CD4-positive, alpha-beta T cell treated with Interleukin-15 for 1 hour (primary cell): ENCODE results near the gene COMMD1.
"Not testable (repeated sequence)": the region's sequence is repeated elsewhere in the genome, so short reads cannot be mapped to it uniquely, and the experiment has no call there.

Experiments
- DNase-seq: peaks from one replicate; pipeline ENCODE4 v3.0.0-alpha.2; 2020

Gene COMMD1

GRCh38 chr2:61905372-61906185 lies at the start of gene COMMD1:
Gene COMMD1 (plus strand): TSS chr2:61905674. CDS start chr2:61905679, 5 bp downstream.
- DNase-seq = peak; percentile 79

DNA sequence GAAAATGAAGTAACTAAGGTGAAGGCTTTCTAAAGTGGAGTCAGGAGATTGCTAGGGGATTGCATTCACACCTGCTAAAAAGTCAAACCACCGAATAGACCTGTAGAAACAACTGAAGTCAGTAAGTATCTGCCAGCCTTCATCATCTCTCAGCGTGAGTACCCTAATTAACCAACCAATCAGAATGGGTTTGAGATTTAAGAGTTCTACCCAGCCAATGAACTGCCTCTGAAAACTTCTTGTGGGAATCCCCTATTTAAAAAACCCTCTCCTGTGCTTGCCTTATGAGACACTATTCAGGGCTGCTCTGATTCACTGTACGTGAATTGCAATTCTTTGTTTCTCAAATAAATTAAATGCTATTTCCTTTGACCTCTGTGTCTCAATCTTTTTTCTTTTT lies 48.2 kb upstream of the COMMD1 start:
- no peak for DNase-seq

- no peak for DNase-seq
Observed at GRCh38 chr2:61862085-61862484, 43.4 kb upstream of the COMMD1 start.

DNA sequence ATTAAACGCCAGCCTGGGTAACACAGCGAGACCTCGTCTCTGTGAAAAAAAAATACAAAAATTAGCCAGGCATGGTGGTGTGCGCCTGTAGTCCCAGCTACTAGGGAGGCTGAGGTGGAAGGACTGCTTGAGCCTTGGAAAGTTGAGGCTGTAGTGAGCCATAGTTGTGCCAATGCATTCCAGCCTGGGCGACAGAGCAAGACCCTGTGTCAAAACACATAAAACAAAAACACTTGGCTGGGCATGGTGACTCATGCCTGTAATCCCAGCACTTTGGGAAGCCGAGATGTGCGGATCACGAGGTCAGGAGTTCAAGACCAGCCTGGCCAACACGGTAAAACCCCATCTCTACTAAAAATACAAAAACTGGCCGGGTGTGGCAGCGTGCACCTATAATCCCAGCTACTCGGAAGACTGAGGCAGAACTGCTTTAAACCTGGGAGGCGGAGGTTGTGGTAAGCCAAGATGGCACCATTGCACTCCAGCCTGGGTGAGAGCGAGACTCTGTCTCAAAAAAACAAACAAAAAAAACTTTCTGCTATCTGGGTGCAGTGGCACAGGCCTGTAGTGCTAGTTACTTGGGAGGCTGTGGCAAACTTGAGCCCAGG lies 38.9 kb upstream of the COMMD1 start:
- DNase-seq = not testable (repeated sequence)

- no peak for DNase-seq
Observed at GRCh38 chr2:61876400-61876799, 29.1 kb upstream of the COMMD1 start.

DNA sequence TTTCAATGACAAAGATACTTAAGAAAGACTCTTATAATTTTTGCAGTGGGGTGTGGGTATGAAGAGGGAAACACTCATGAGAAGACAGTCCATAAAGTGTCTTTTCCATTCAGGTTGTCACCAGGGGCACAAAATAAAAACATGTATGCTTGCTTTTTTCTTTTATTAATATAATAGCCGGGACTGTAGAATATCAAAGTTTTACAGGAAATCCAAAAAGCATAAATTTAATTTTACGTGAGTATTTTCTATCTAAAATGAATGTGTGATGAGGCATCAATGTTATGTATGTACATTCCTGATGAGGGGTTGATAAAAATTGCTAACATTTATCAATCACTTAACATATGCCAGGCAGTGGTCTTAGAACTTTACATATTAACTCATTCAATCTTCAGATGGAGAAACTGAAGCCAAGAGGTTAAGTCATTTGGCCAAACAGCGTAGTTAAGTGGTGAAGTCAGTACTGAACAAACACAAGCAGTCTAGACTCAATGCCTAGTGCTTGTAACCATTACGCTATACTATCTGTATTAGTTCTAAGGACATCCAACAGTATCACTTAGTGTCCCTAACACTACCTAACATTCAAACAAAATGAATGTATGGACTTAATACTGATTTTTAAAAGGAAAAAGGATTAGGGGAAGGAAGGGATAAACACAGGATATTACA lies 27.8 kb upstream of the COMMD1 start:
- DNase-seq = no peak

DNA sequence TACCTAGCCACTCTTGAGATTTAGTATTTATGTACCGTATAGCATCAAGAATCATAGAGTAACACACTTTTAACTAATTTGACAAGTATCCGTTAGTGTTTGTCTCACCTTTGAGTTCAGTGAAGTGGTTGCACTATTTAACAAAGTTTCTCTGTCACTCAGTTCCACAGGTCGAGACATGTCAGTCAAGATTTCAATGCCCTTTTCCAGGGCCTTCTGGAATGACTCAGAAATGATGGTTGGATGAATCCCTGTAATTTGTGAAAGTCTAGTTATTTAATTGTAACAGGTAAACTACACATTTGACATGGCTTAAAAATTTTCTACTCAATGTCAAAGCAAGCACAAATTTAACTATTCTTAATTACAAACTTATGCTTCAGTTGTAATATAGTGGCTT lies 26.7 kb upstream of the COMMD1 start:
- DNase-seq = no peak

DNA sequence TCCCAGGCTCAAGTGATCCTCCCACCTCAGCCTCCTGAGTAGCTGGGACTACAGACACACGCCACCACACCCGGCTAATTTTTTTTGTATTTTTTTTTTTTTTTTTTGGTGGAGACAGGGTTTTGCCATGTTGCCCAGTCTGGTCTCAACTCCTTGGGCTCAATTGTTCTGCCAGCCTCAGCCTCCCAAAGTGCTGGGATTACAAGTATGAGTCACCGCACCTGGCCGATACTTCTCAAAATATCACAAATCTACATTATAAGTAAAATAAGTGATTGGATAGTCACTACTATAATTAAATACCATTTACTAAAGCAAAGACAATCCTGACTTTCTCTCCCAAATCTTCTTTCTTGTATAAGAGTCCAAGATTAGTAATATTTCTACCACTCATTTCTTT lies 26.1 kb upstream of the COMMD1 start:
- DNase-seq = not testable (repeated sequence)

DNA sequence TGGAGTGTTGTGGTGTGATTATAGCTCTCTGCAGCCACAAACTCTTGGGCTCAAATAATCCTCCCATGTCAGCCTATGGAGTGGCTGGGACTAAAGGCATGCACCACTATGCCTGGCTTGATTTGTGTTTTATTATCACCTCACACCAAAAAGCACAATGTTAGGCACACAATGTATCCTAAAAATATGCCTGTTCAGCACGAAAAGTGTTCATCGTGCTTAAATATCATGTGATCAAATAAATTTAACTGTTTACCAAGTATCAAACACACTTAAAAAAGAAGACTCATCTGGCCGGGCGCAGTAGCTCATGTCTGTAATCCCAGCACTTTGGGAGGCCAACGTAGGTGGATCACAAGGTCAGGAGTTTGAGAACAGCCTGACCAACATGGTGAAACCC lies 22.6 kb upstream of the COMMD1 start:
- DNase-seq = no peak

GRCh38 chr2:61885896-61886603 lies 19.4 kb upstream of the COMMD1 start:
- no peak for DNase-seq

GRCh38 chr2:61887717-61888266 lies 17.7 kb upstream of the COMMD1 start:
- no peak for DNase-seq

GRCh38 chr2:61888267-61889055 lies 17.0 kb upstream of the COMMD1 start, which contains the start of gene CCT4:
Gene CCT4 (minus strand): TSS chr2:61888656. CDS start chr2:61888507, 149 bp downstream.
- DNase-seq = peak; percentile 89

DNA sequence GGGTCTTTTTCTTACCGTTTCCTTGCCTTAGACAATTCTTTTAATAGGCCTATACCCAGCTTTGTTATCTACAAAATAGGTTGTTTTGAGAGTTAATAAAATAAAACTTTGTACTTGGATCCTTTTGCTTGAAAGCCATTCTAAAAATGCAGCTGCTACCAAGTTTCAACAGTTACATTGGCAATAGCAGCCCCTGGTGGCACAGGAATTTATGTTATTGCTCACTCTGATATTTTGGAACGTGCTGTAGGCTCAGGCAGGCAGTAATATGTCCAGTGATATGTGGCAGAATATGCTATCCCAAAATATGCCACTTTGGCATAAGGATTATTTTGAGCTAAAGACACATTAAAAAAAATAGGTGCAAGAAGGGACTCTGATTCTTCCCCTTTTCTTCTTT lies 6.7 kb upstream of the COMMD1 start:
- no peak for DNase-seq

- no peak for DNase-seq
Observed at GRCh38 chr2:61900281-61900680, 5.2 kb upstream of the COMMD1 start.

- DNase-seq = no peak
Observed at GRCh38 chr2:61906186-61906470, 654 bp downstream of the COMMD1 start.

- no peak for DNase-seq
Observed at GRCh38 chr2:61909116-61909515, 3.6 kb downstream of the COMMD1 start.

DNA sequence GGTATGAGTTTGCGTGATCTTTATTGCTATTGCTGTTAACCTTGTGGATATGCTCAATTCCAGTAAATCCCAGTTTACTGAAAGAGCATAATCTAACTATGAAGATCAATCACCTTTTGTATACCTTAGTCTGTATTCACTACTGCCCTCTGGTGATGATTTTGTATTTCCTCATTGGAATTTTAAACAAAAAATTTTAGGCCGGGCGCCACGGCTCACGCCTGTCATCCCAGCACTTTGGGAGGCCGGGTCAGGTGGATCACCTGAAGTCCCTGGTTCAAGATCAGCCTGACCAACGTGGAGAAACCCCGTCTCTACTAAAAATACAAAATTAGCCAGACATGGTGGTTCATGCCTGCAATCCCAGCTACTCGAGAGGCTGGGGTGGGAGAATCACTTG lies 5.1 kb downstream of the COMMD1 start:
- no peak for DNase-seq

DNA sequence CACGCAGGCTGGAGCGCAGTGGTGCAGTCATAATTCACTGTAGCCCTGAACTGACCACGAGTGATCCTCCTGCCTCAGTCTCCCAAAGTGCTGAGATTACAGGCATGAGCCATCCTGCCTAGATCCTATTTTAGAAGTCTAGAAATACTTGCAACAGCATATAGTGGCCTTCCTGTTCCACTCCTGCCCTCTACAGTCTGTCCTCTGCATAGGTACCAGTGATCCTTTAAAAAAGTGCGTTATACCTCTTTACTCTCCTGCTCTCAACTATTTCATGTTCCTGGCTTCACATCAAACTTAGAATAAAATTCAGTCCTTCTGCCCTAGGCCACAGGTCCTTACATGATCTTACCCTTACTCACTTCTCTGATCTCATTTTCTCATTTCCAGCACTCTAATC lies 6.0 kb downstream of the COMMD1 start:
- DNase-seq = no peak

GRCh38 chr2:61914794-61915193 lies 9.3 kb downstream of the COMMD1 start:
- DNase-seq = not testable (repeated sequence)

DNA sequence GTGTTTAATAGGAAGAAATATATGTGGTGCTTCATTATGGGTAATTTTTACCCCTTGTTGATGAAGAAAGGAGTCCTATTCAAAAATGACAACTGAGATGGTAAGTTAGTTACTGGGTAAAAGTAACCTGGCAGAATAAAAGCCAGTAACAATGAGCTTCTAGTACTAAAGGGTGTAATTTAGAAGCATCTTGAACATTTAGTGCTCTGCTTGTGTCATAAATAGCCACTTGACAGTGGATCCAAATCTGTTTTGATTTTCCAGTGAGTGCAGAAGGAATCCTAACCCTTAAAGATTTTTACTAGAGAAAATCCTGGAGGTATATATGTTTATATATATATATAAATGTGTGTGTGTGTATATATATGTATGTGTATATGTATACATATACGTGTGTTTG lies 15.1 kb downstream of the COMMD1 start:
- DNase-seq = no peak

DNA sequence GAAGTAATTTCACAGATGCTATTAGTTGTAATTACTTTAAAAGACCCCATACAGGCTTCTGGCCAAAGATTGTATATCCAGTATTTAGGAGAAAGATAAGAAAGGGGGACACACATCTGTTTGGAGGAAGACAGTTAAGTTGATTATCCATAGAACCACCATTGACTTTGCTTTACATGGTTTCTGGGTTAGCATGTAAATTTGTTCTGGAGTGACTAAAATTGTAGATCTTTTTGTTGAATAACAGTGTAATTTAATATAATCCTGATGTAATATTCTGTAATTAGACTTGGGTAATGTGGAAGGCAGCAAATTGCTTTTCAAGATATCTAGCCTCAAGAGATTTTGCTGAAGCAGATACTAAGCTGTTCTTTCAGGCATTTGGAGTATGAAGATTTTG lies 17.2 kb downstream of the COMMD1 start:
- DNase-seq = no peak
